Activated naive CD4-positive, alpha-beta T cell treated with anti-CD3 and anti-CD28 coated beads, Interleukin-2, amount 50 U/mL, for 16 hours (primary cell): ENCODE results near the gene RXFP4.
A peak's percentile ranks its signal among the peaks of the same experiment; 100 is the strongest.
"Not testable (repeated sequence)": the region's sequence is repeated elsewhere in the genome, so short reads cannot be mapped to it uniquely, and the experiment has no call there.

Experiments used
- DNase-seq: peaks from one replicate; pipeline ENCODE4 v3.0.0-alpha.2; 2020

RXFP4 gene

DNA sequence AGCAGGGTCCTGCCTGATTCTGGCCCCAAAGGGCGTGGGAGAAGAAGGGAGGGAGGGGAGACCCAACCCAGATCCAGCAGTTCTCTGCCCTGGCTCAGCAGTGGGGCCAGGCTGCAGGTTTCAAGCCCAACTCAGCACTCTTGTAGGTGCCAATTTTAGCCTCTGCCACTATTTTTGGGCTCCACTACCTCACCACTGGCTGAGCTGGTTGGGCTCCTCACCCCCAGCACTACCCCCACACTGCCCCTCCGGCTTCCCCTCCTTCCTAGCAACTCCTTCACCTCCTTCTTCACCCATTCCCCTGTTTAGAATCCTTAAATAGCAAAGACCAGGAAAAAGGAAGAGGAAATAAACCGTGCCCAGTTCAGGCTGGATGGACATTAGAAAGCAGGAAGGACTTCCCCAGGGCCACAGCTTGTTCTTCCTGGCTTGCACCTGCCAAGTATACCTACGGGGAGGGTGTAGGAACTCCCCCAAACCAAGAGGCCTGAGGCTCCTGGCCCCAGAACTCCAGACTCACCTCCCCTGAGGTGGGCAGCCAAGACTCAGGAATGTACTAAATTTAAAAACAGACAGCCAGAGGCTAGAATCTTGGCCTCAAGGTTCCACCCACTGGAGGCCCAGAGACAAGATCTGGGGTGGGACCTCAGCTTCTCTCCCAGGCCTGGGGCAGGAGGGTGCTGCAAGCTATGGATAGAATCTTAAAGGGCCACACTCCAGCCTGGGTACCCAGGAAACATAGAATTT lies 38.3 kb downstream of the RXFP4 start:
- DNase-seq: no peak

DNA sequence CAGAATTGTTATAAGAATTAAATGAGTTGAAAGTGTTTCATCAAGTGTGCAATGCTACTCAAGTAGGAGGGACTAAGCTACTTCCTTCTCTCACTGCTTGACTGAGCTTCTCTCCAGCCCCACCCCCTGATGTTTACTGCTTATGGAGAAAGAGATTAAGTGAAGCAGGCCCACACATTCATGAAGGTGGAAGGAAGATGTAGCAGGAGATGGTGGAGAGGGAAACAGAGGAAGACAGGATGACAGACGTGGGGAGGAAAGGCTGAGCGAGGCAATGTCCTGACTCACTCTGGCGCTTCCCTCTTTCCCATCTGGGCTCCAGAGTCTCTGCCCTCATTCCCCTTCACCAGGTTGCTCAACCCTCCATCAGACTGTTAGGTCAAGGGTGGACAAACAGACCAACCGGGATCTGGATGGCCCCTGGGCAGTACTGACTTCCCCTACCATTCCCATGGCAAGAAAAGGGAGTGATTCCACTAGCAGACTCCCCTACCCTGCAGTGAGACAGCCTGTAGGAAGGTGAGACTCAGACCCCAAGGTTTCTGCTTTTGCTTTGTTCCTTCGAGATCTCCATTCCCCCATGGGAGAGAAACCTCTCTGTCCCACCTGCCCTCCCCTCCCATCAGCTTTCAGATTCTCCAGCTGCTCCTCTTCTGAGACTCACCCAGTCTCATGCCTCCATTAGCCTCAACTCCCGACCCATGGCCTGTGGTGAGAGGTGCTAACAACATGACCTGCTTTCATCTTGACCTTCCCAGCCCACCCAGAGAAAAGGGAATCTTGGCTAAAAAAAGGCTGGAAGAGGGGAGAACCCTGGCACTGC lies 40.0 kb downstream of the RXFP4 start:
- DNase-seq: peak; percentile 38

DNA sequence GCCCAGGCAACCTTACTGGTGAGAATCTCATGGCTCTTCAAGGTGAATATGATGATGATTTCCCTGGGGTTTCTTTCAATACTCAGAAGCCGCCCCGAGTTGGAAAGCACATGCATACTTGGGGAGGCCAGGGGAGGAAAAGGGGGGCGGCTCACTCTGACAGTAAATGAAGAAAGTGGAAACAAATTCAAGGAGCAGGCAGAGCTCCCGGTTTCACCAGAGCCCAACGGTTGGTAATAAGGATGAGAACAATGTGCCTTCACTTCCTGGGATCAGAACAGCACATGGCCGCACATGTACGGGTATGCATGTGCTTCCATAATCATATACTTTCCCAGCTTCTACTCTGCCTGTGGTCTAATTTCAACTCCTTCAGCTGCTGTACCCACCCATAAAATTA lies 40.7 kb downstream of the RXFP4 start:
- no peak for DNase-seq

DNA sequence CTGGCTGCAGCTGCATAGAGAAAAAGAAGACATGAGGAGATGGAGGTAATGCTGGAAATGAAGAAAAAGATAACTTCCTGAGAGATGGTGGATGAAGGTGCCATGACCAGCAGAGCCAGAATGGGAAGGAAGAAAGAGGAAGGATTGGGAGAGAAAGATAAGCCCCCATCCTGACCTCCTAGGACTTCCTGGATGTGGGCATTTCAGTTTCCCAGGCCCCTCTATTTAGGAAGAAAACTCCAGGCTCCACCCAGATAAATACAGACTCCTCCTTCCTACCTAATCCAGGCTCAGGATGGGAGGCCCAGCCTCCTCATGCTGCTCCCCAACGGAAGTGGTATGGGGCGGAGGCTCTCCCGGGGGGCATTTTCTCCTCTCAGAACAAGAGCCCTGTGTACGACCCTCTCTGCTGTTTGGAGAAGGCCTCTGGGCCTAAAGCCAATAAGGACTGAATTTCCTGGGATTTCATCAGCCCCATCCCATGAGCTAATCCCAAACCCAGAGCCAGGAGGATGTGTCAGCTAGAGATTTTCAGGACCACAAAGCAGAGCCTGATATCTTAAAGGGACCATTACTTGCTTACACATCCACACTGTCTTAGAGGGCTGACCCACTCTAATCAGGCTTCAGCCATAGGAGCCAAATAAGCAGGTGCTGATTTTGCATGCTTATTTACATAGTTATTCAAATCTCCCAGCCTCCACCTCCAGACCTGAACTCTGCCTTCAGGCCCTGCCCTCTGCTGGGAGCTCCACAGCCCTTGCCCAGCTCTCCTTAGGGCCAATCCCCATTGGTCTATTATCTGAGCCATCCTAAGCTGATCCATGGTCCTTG lies 42.0 kb downstream of the RXFP4 start:
- DNase-seq: no peak

DNA sequence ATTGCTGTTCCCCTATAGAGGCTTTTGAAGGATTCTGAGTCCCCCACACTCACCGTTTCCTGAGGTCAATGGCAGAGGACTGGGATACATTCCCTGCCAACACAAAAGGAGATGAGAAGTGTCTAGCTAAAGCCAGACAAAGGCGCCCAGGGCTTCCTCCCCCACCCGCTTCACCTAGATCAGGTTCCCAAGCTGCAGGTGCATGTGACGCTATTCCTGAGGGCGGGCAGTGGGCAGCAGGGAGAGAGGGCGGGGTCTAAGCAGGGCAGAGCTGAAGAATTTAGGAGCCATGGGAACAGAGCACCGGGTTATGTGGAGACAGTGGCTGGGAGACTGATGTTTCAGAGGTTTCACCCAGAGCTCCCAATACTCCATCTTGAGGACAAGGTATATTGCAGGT lies 42.9 kb downstream of the RXFP4 start:
- DNase-seq: no peak

DNA sequence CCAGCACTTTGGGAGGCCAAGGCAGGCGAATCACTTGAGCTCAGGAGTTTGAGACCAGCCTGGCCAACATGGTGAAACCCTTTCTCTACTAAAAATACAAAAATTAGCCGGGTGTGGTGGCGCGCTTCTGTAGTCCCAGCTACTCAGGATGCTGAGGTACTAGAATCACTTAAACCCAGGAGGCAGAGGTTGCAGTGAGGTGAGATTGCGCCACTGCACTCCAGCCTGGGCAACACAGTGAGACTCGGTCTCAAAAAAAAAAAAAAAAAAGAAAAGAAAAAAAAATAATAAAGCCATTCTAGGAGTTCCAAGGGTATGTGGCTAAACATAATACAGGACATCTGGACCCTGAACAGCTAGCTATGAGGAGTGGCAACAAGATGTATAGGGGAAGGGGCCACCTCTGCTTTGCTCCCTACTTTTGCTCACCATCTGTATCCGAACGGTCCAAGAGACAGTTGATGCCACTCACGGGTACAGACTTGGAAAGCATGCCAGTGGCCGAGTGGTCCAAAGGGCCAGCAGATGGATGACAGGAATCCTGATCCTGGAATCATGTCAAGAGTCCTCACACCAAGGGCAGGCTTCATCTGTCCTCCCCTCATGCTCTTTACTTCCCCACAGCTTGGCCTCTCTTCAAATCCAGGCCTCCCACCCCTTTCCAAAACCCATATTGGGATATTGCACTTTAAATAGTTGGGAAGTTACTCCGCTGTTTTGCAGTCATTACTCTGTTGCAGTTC lies 43.6 kb downstream of the RXFP4 start:
- DNase-seq: not testable (repeated sequence)

DNA sequence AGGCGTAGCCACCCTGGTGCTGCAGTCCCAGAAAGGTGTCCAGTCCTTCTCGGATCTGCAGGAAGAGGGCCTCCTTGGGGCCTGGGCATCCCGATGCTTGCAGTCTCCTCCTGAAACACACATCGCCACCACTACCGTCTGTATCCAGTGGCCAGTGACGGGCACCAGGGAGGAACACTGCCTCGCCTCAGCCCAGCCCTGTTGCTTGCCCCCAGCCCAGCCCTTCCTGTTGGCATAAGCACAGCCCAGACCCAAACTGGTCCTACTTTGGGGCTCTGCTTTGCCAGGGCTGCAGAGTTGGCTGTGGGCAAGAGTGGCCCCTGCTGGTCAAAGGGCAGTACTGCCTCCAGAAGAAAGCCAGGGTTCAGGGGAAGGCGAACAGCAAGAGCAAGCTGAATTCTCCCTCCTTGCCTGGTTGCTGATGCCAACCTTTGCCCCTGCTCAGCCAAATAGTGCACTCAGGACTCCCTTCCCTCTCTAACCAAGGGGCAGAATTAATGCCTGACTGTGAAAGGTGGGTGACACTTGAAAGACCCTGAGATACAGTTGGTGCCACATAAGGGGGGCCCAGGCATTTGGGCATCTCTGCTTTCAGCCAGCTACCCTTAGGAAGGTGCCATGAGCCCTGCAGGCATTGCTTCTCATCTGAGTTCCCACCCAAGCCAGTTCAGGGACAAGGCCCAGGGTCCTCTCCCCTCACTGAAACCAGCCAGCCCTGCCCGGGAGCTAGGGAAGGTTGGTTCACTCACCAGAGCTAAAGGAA lies 48.0 kb downstream of the RXFP4 start:
- DNase-seq: peak; percentile 76

DNA sequence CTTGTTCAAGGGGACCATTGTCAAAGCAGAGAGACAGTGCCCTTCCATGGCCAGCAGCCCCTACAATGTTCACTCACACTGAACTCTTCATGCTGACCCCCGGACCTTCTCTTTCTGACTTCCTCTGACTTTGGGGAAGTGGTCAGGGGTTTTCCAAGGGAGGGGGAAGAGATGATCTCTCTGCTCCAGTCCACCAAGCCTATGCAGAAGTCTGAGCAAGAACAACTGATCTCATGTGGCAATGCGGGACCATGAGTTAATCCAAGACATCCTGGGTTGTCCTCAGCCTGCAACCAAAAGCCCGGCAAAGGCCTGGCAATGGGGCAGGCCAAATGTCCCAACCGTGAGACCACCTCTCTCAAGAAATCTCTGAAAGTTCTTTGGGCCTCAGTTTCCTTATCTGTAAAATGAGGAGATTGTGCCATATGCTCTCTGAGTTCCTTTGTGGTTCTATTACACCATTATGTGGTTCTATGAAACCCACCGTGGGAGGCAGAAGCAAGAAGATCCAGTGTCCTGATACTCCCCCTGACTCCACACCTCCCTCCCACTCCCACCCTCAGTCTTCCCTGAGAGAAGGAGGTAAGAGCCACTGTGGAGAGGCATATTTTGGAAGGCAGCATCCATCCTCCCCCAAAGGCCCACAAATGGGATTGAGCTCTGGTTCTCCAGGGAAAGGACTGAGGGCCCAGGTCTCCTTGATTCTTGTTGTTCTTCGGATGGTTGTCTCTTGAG lies 48.7 kb downstream of the RXFP4 start:
- DNase-seq: no peak
